ENCODE data around the gene PCDHGA9. TPM values are rescaled to one million over a fixed set of nuclear protein-coding genes. Genes with fewer than 3 reads are reported as not detected.
"Not testable (repeated sequence)": the region's sequence is repeated elsewhere in the genome, so short reads cannot be mapped to it uniquely, and the experiment has no call there.

Gene PCDHGA9
- total and polyA plus RNA-seq, 3 experiments from 2014 or later = 0.09 TPM; not detected in 2

GRCh38 chr5:141427783-141428426, 25.3 kb downstream of the PCDHGA9 start:
- Mint-ChIP-seq H3K4me3 (no peak overlapping the region), H3K9me3 (peaks cover 17 to 54% (median 52%) of the 10 kb centered on the region in 5 donors), H3K27ac (no peak overlapping the region), H3K4me1 (peaks cover 8 to 11% (median 10%) of the 10 kb centered on the region in 3 donors), H3K27me3 (peaks cover 70 to 72% of the 10 kb centered on the region in 2 donors), H3K36me3 (peaks cover 0 to 5% (median 0%) of the 10 kb centered on the region in 3 donors)
- H3K27me3 ChIP-seq (ENCODE audit: insufficient read depth, low read length, poor library complexity, severe bottlenecking) = peaks cover 8% of the 10 kb centered on the region
- peaks cover 9% of the 10 kb centered on the region for H3K9me3 ChIP-seq (ENCODE audit: low read length)
- H3K27ac ChIP-seq (ENCODE audit: low read depth, low read length) = no peak overlapping the region
- no peak for DNase-seq
- ChIA-PET CTCF (no interaction called here), POLR2A (no interaction called here)
- H3K36me3 ChIP-seq (ENCODE audit: insufficient read depth, low read length) = no peaks in the 10 kb centered on the region
- no peak overlapping the region for H3K4me3 ChIP-seq (ENCODE audit: low read length)
- H3K4me1 ChIP-seq (ENCODE audit: insufficient read depth, low read length) = no peaks in the 10 kb centered on the region

DNA sequence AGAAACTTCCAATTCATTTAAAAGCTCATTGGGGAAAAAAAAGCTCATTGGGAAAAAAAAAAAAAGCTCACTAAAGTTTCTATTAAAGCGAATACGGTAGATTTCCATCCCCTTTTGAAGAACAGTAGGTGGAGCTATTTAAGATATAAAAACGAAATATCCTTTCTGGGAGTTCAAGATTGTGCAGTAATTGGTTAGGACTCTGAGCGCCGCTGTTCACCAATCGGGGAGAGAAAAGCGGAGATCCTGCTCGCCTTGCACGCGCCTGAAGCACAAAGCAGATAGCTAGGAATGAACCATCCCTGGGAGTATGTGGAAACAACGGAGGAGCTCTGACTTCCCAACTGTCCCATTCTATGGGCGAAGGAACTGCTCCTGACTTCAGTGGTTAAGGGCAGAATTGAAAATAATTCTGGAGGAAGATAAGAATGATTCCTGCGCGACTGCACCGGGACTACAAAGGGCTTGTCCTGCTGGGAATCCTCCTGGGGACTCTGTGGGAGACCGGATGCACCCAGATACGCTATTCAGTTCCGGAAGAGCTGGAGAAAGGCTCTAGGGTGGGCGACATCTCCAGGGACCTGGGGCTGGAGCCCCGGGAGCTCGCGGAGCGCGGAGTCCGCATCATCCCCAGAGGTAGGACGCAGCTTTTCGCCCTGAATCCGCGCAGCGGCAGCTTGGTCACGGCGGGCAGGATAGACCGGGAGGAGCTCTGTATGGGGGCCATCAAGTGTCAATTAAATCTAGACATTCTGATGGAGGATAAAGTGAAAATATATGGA, 27.9 kb downstream of the PCDHGA9 start, which contains the start of gene PCDHGA12:
Gene PCDHGA12 (plus strand): TSS at position 176 of the 782 bp plus-strand sequence. CDS start 253 bp downstream, at position 429.
- Histone ChIP-seq H3K27ac (ENCODE audit: low read depth, low read length) (no peak within 1 kb of the TSS), H3K36me3 (ENCODE audit: insufficient read depth, low read length) (no peaks in the 10 kb centered on the region), H3K4me1 (ENCODE audit: insufficient read depth, low read length) (no peaks in the 10 kb centered on the region), H3K27me3 (ENCODE audit: insufficient read depth, low read length, poor library complexity, severe bottlenecking) (peaks cover 8% of the 10 kb centered on the region), H3K4me3 (ENCODE audit: low read length) (no peak within 1 kb of the TSS), H3K9me3 (ENCODE audit: low read length) (peaks cover 9% of the 10 kb centered on the region)
- H3K4me1 Mint-ChIP-seq = peaks cover 8 to 11% (median 10%) of the 10 kb centered on the region in 3 donors
- peak within 1 kb of the TSS in 1 of 8 donors; percentile 75 for H3K27ac Mint-ChIP-seq
- H3K4me3 Mint-ChIP-seq = peak within 1 kb of the TSS in 6 of 7 donors; percentile 23 to 72 (median 56)
- no peak for DNase-seq
- POLR2A ChIA-PET = no interaction called here
- peaks cover 17 to 59% (median 52%) of the 10 kb centered on the region in 5 donors for H3K9me3 Mint-ChIP-seq
- H3K36me3 Mint-ChIP-seq = peaks cover 0 to 5% (median 0%) of the 10 kb centered on the region in 3 donors
- H3K27me3 Mint-ChIP-seq = peaks cover 68 to 72% of the 10 kb centered on the region in 2 donors
- CTCF ChIA-PET = interaction anchor here (0.6 to 1.6 kb wide), 4 partner anchors 20 to 134 kb away, joined by 3 to 4 read pairs (median 4); partner anchors contain the start of gene PCDHGA5

GRCh38 chr5:141431286-141431685, 28.7 kb downstream of the PCDHGA9 start:
- ChIA-PET CTCF (no interaction called here), POLR2A (no interaction called here)
- H3K4me3 ChIP-seq (ENCODE audit: low read length) = no peak overlapping the region
- no peak overlapping the region for H3K27ac ChIP-seq (ENCODE audit: low read depth, low read length)
- H3K9me3 ChIP-seq (ENCODE audit: low read length) = peaks cover 9% of the 10 kb centered on the region
- Mint-ChIP-seq H3K27ac (no peak overlapping the region), H3K36me3 (peaks cover 0 to 5% (median 0%) of the 10 kb centered on the region in 3 donors), H3K4me1 (peaks cover 8 to 11% (median 10%) of the 10 kb centered on the region in 3 donors), H3K4me3 (peak overlapping the region in 4 of 7 donors; percentile 5 to 58 (median 26)), H3K9me3 (peaks cover 17 to 54% (median 52%) of the 10 kb centered on the region in 5 donors), H3K27me3 (peaks cover 63 to 68% of the 10 kb centered on the region in 2 donors)
- H3K27me3 ChIP-seq (ENCODE audit: insufficient read depth, low read length, poor library complexity, severe bottlenecking) = peaks cover 8% of the 10 kb centered on the region
- DNase-seq = no peak
- H3K36me3 ChIP-seq (ENCODE audit: insufficient read depth, low read length) = no peaks in the 10 kb centered on the region
- H3K4me1 ChIP-seq (ENCODE audit: insufficient read depth, low read length) = no peaks in the 10 kb centered on the region

- H3K27ac Mint-ChIP-seq; DNase-seq; H3K27me3 ChIP-seq (ENCODE audit: insufficient read depth, low read length, poor library complexity, severe bottlenecking); H3K4me1 ChIP-seq (ENCODE audit: insufficient read depth, low read length); POLR2A ChIA-PET; H3K4me3 ChIP-seq (ENCODE audit: low read length); H3K9me3 ChIP-seq (ENCODE audit: low read length); H3K36me3 Mint-ChIP-seq; H3K27ac ChIP-seq (ENCODE audit: low read depth, low read length); H3K36me3 ChIP-seq (ENCODE audit: insufficient read depth, low read length); CTCF ChIA-PET: not testable (repeated sequence)
- Mint-ChIP-seq H3K4me1 (peaks cover 8 to 11% (median 10%) of the 10 kb centered on the region in 3 donors), H3K9me3 (peaks cover 12 to 48% (median 47%) of the 10 kb centered on the region in 5 donors), H3K27me3 (peaks cover 54 to 63% of the 10 kb centered on the region in 2 donors), H3K4me3 (peak overlapping the region in 1 of 7 donors; percentile 32)
Measured at GRCh38 chr5:141432308-141432707, 29.7 kb downstream of the PCDHGA9 start.

GRCh38 chr5:141432726-141433125, 30.1 kb downstream of the PCDHGA9 start:
- DNase-seq; H3K27me3 ChIP-seq (ENCODE audit: insufficient read depth, low read length, poor library complexity, severe bottlenecking); CTCF ChIA-PET; H3K27ac ChIP-seq (ENCODE audit: low read depth, low read length); H3K9me3 ChIP-seq (ENCODE audit: low read length); H3K4me3 Mint-ChIP-seq; H3K36me3 Mint-ChIP-seq; H3K36me3 ChIP-seq (ENCODE audit: insufficient read depth, low read length); H3K4me1 ChIP-seq (ENCODE audit: insufficient read depth, low read length); POLR2A ChIA-PET; H3K27ac Mint-ChIP-seq; H3K4me3 ChIP-seq (ENCODE audit: low read length): not testable (repeated sequence)
- Mint-ChIP-seq H3K4me1 (peaks cover 8 to 11% (median 10%) of the 10 kb centered on the region in 3 donors), H3K9me3 (peaks cover 12 to 48% (median 47%) of the 10 kb centered on the region in 5 donors), H3K27me3 (peaks cover 51 to 63% of the 10 kb centered on the region in 2 donors)

GRCh38 chr5:141434006-141434405, 31.4 kb downstream of the PCDHGA9 start:
- Histone ChIP-seq H3K27ac (ENCODE audit: low read depth, low read length) (no peak overlapping the region), H3K9me3 (ENCODE audit: low read length) (peaks cover 9% of the 10 kb centered on the region), H3K36me3 (ENCODE audit: insufficient read depth, low read length) (no peaks in the 10 kb centered on the region), H3K27me3 (ENCODE audit: insufficient read depth, low read length, poor library complexity, severe bottlenecking) (peaks cover 8% of the 10 kb centered on the region), H3K4me3 (ENCODE audit: low read length) (no peak overlapping the region), H3K4me1 (ENCODE audit: insufficient read depth, low read length) (no peaks in the 10 kb centered on the region)
- H3K4me3 Mint-ChIP-seq = no peak overlapping the region
- no peaks in the 10 kb centered on the region for H3K36me3 Mint-ChIP-seq
- ChIA-PET CTCF (no interaction called here), POLR2A (no interaction called here)
- DNase-seq = no peak
- peak overlapping the region in 1 of 8 donors; percentile 6 for H3K27ac Mint-ChIP-seq
- H3K27me3 Mint-ChIP-seq = peaks cover 47 to 59% of the 10 kb centered on the region in 2 donors
- H3K4me1 Mint-ChIP-seq = peaks cover 8 to 11% (median 10%) of the 10 kb centered on the region in 3 donors
- H3K9me3 Mint-ChIP-seq = peaks cover 8 to 42% (median 40%) of the 10 kb centered on the region in 5 donors

DNA sequence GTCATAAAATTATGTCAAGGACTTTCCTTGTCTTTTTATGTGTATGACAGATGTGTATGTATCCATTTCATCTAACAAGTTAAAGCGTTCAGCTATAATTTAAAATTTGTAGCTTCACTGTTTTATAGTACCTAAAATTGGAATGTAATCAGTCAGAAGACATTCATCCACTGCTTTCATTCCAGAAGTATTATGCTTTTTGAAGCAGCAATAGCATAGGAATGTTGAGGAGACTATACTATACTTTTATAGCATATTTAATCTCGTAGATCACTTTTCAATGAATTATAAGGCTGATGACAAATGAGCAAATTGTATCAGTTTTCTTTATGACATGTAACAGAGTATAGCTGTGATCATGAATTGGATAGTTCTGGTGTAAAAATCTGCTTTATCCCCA, 34.6 kb downstream of the PCDHGA9 start:
- no peaks in the 10 kb centered on the region for H3K36me3 ChIP-seq (ENCODE audit: insufficient read depth, low read length)
- H3K27me3 ChIP-seq (ENCODE audit: insufficient read depth, low read length, poor library complexity, severe bottlenecking) = no peaks in the 10 kb centered on the region
- H3K9me3 ChIP-seq (ENCODE audit: low read length) = no peaks in the 10 kb centered on the region
- Mint-ChIP-seq H3K27me3 (peaks cover 32 to 47% of the 10 kb centered on the region in 2 donors), H3K4me3 (no peak overlapping the region), H3K27ac (no peak overlapping the region), H3K36me3 (no peaks in the 10 kb centered on the region), H3K9me3 (peaks cover 0 to 26% (median 22%) of the 10 kb centered on the region in 5 donors), H3K4me1 (no peaks in the 10 kb centered on the region)
- ChIA-PET CTCF (no interaction called here), POLR2A (no interaction called here)
- H3K4me3 ChIP-seq (ENCODE audit: low read length) = no peak overlapping the region
- H3K27ac ChIP-seq (ENCODE audit: low read depth, low read length) = no peak overlapping the region
- no peaks in the 10 kb centered on the region for H3K4me1 ChIP-seq (ENCODE audit: insufficient read depth, low read length)
- DNase-seq = no peak

Measured in CD8-positive, alpha-beta memory T cell (primary cell).